Body of pancreas (tissue), 4 donors: ENCODE measurements around the gene ARG2.
A peak's percentile ranks its signal among the peaks of the same experiment; 100 is the strongest.

Source experiments
- POLR2A ChIP-seq, 3 donors: fragments of 450-650 bp; IDR thresholded peaks; one replicate each; pipeline ENCODE4 v1.6.1; 2016; ENCODE audit warnings: antibody characterized with exemption in 3 of 3, mild to moderate bottlenecking in 2 of 3
- TF ChIP-seq, protein P1 (sequence below), 7 experiments: fragments of 450-650 bp in 4 of 7; fragments of 200-600 bp in 3 of 7; sonication (generic) in 3 of 7; IDR thresholded peaks; one replicate each; pipeline ENCODE4 v1.5.1; 2016 to 2019; ENCODE audit warnings: antibody characterized with exemption in 7 of 7

DNA sequence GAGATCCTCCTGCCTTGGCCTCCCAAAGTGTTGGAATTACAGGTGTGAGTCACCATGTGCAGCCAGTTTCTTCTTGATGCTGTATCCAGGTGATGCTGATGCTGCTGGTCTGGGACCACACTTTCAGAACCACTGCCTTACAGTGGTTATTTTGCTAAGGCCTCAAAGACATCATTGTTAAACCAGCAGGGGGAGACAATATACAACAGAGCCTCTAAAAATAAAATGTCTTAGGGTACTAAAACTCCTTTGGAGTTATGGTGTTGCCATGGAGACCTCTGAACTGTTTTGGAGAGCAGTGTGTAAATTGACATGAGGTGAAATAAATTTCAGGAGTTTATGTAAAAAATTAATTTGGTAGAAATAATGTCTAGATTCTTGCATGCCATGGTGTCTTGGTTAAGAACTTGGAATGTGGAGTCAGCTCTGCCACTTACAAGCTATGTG, 1.1 kb upstream of the ARG2 start:
- no peak for TF ChIP-seq POLR2A (IDR thresholded peaks at IDR 0.05)
- TF ChIP-seq, protein P1, sequence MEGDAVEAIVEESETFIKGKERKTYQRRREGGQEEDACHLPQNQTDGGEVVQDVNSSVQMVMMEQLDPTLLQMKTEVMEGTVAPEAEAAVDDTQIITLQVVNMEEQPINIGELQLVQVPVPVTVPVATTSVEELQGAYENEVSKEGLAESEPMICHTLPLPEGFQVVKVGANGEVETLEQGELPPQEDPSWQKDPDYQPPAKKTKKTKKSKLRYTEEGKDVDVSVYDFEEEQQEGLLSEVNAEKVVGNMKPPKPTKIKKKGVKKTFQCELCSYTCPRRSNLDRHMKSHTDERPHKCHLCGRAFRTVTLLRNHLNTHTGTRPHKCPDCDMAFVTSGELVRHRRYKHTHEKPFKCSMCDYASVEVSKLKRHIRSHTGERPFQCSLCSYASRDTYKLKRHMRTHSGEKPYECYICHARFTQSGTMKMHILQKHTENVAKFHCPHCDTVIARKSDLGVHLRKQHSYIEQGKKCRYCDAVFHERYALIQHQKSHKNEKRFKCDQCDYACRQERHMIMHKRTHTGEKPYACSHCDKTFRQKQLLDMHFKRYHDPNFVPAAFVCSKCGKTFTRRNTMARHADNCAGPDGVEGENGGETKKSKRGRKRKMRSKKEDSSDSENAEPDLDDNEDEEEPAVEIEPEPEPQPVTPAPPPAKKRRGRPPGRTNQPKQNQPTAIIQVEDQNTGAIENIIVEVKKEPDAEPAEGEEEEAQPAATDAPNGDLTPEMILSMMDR (IDR thresholded peaks at IDR 0.05): peak; percentile 37 to 71 (median 64)
